Urothelium cell line (cell line): ENCODE measurements around the gene ACTR5.

Source experiments
- DNase-seq: peaks from one replicate; pipeline ENCODE4 v3.0.0; 2011; ENCODE audit warnings: low spot score, mixed read lengths
- FAIRE-seq: peaks from 2 replicates; lab custom pipeline; 2011; peaks lifted over from hg19 to GRCh38; lab: Jason Lieb, UNC

The ACTR5 gene

GRCh38 chr20:38748097-38748860 is at the start of gene ACTR5:
TSS of gene ACTR5 (plus strand) at chr20:38748460. CDS start at chr20:38748479, 19 bp downstream.
- peak; percentile 90 for FAIRE-seq

GRCh38 chr20:38698541-38698940 is 49.7 kb upstream of the ACTR5 start:
- FAIRE-seq (no peak), DNase-seq (no peak)

More at GRCh38 chr20:38748097-38748860, at the start of gene ACTR5:
- DNase-seq = peak; percentile 97

GRCh38 chr20:38700141-38700540 is 48.1 kb upstream of the ACTR5 start:
- DNase-seq = no peak
- no peak for FAIRE-seq

GRCh38 chr20:38700926-38701325 is 47.3 kb upstream of the ACTR5 start:
- DNase-seq (no peak), FAIRE-seq (no peak)

- FAIRE-seq (no peak), DNase-seq (no peak)
Observed at GRCh38 chr20:38703526-38703925, 44.7 kb upstream of the ACTR5 start.

DNA sequence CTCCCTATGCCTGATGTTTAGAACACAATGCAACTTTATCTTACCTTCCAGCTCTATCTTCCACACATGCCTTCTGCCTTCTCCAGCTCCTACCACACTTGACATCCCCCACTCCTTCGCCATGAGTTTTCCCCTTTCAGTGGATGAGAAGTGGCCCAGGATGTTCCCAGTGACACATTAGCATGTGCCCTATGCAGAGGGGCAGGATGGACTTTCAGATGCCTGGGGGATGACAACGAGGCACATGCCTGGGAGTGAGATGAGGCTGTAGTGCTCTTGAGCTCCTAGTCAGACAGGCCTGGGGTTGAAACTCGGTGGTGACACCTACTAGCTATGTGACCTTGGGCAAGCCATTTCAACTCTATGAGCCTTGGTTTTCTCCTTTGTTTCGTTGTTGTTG is 44.1 kb upstream of the ACTR5 start:
- FAIRE-seq = no peak
- DNase-seq = no peak

DNA sequence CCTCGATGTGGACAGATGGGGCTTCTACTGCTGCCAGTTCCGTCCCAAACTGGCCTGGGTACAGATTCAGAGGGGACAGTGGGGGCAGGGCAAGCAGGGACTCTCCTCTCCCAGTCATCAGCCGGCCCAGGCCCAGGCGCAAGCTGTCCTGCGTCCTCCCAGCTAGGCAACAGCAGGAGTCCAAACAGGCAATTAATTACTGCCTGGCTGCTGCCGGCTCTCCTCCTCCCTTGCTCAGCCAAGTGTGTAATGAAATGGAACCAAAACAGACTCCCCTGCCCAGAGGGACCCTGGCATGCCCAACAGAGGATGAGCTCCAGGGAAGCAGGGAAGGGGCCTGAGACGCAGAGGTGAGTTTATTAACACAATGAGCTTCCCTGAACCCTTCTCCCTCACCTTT is 41.8 kb upstream of the ACTR5 start:
- DNase-seq = no peak
- no peak for FAIRE-seq

GRCh38 chr20:38714308-38714707 is 34.0 kb upstream of the ACTR5 start:
- FAIRE-seq (no peak), DNase-seq (no peak)

DNA sequence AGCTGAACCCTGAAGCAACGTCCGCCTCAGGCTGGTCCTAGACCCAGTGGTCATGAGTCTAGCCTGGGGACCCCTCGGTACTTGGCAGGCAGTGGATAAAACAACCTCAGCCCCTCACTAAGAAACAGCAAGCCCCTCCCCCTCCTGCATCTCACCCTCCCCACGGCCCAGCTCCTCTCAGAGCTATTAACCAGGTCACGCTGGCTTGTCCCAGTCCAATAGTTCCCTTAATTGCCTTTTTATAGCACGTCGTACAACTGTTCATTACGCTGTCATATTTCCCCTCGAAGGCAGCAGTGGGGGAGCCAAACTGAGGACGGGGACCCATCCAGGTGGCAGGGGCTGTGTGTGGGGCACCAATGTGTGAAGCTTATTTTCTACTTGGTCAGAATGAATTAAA is 32.6 kb upstream of the ACTR5 start:
- FAIRE-seq = no peak
- no peak for DNase-seq

- FAIRE-seq (no peak), DNase-seq (no peak)
Observed at GRCh38 chr20:38722683-38723016, 25.6 kb upstream of the ACTR5 start.

GRCh38 chr20:38723017-38723847 is 25.0 kb upstream of the ACTR5 start:
- FAIRE-seq (no peak), DNase-seq (peak; percentile 32)

GRCh38 chr20:38723848-38724625 is 24.2 kb upstream of the ACTR5 start, which contains the start of gene SLC32A1:
TSS of gene SLC32A1 (plus strand) at chr20:38724486. CDS start at chr20:38724725, 239 bp downstream.
- FAIRE-seq (no peak), DNase-seq (peak; percentile 31)

- DNase-seq = no peak
Observed at GRCh38 chr20:38724626-38725147, 23.6 kb upstream of the ACTR5 start.

GRCh38 chr20:38725148-38725901 is 22.9 kb upstream of the ACTR5 start:
- DNase-seq = peak; percentile 39
- FAIRE-seq = peak; percentile 69

More at GRCh38 chr20:38724626-38725147, 23.6 kb upstream of the ACTR5 start:
- no peak for FAIRE-seq

GRCh38 chr20:38725931-38726803 is 22.1 kb upstream of the ACTR5 start:
- DNase-seq (peak; percentile 58), FAIRE-seq (no peak)

- DNase-seq (no peak), FAIRE-seq (no peak)
Observed at GRCh38 chr20:38726804-38727606, 21.3 kb upstream of the ACTR5 start.

DNA sequence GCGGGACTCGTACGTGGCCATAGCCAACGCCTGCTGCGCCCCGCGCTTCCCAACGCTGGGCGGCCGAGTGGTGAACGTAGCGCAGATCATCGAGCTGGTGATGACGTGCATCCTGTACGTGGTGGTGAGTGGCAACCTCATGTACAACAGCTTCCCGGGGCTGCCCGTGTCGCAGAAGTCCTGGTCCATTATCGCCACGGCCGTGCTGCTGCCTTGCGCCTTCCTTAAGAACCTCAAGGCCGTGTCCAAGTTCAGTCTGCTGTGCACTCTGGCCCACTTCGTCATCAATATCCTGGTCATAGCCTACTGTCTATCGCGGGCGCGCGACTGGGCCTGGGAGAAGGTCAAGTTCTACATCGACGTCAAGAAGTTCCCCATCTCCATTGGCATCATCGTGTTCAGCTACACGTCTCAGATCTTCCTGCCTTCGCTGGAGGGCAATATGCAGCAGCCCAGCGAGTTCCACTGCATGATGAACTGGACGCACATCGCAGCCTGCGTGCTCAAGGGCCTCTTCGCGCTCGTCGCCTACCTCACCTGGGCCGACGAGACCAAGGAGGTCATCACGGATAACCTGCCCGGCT is 20.6 kb upstream of the ACTR5 start:
- FAIRE-seq = no peak
- no peak for DNase-seq

GRCh38 chr20:38728191-38728781 is 20.0 kb upstream of the ACTR5 start:
- FAIRE-seq = no peak

More at GRCh38 chr20:38728191-38728781, 20.0 kb upstream of the ACTR5 start:
- DNase-seq = no peak
